Measurements from ENCODE around the gene COL27A1.

- TF ChIP-seq CTCF (IDR thresholded peaks at IDR 0.05): no peak
- TF ChIP-seq POLR2A (IDR thresholded peaks at IDR 0.05): no peak
These were observed 139.3 kb downstream of the COL27A1 start for GRCh38 chr9:114294664-114295063.
